Measurements from ENCODE around the gene C11orf21. TPM values are rescaled to one million over a fixed set of nuclear protein-coding genes. Genes with fewer than 3 reads are reported as not detected.

Gene C11orf21
- total RNA-seq, 1 donor = not detected

DNA sequence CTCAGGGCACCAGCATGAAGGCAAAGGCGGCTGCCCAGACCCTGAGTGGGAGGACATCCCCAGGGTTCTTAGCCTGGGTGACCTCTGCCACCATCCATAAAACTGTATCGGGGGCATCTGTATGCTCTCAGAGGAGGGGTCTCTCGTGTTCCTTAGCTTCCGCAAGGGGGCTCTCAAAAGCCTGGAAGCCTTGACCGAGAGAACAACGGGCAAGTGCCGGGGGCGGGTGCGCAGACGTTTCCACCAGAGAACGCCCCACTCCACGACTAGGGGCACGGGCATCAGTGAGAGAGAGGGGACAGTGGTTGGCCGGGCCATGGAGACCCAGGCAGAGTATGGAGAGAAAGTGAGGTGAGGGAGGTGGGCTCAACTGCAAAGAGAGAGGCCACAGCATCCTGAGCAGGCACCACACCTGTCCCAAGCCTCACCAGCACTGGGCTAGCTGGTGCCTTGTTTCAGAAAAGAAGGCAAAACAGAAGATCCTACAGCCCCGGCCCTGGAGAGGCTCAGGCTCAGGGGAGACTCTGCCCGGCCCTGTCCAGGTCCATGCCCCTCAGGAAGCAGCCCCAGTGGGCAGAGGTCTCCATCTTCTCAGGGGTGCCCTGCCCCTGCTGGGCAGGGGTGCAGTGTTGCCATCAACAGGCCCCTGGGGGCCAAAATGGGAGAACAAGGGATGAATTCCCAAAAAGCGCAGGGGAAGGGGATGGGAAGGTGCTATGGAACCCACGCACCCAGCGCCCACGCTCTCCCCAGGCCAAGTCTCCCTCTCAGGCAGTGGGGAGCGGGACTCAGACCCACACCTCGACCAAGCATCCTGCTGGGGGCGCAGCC is 6.0 kb upstream of the C11orf21 start:
- TF ChIP-seq, protein P1, sequence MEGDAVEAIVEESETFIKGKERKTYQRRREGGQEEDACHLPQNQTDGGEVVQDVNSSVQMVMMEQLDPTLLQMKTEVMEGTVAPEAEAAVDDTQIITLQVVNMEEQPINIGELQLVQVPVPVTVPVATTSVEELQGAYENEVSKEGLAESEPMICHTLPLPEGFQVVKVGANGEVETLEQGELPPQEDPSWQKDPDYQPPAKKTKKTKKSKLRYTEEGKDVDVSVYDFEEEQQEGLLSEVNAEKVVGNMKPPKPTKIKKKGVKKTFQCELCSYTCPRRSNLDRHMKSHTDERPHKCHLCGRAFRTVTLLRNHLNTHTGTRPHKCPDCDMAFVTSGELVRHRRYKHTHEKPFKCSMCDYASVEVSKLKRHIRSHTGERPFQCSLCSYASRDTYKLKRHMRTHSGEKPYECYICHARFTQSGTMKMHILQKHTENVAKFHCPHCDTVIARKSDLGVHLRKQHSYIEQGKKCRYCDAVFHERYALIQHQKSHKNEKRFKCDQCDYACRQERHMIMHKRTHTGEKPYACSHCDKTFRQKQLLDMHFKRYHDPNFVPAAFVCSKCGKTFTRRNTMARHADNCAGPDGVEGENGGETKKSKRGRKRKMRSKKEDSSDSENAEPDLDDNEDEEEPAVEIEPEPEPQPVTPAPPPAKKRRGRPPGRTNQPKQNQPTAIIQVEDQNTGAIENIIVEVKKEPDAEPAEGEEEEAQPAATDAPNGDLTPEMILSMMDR (IDR thresholded peaks at IDR 0.05; ENCODE audit: insufficient read depth, low read length) = no peak

DNA sequence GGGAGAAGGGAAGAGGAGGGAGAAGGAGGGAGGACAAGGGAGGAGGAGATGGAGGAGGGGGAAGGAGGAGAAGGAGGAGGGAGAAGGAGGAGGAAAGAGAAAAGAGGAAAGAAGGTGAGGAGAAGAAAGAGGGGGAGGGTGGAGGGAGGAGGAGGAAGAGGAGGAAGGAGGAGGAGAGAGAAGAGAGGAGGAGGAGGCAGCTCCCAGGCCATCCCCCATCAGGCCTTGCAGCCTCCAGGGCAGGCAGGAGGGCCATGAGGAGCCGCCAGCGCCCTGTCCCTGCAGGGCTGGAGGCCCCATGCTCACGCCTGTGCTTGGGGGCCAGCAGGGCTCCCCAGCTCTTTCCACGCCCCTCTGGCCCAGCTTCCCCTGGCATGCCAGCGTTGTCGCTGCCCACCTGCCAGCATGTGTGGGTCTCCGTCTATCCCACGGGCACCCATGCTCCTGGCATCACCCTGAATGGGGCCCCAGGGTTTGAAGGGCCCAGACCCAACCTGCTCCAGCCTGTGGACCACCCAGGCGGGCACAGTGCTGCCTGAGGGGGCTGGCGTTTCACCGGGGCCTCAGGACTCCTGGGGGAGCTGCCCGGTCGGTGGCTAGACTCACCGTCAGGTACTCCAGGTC is 5.3 kb upstream of the C11orf21 start:
- DNase-seq (ENCODE audit: low read depth) = no peak
- H3K4me3 ChIP-seq (ENCODE audit: low read depth, low read length) = no peak overlapping the region
- TF ChIP-seq, protein P1 (IDR thresholded peaks at IDR 0.05; ENCODE audit: insufficient read depth, low read length) = no peak

More for the DNA sequence above, 6.0 kb upstream of the C11orf21 start:
- H3K4me3 ChIP-seq (ENCODE audit: low read depth, low read length) = no peak overlapping the region
- DNase-seq (ENCODE audit: low read depth) = no peak

DNA sequence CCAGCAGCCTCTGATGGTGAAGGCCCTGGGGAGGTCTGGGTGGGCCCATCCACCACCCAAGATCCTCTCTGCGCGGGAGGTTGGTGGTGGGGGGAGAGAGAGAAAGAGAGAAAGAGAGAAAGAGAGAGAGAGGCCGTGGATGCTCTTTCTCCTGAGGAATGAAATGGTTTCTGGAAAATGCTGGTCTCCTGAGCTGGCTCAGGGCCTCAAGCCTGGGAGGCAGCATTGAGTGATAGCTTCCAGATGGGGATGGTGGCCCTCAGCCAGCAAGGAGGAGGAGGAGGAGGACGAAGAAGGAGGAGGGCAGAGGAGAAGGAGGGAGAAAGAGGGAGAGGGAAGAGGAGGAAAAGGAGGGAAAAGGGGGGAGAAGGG is 4.7 kb upstream of the C11orf21 start:
- TF ChIP-seq, protein P1 (IDR thresholded peaks at IDR 0.05; ENCODE audit: insufficient read depth, low read length) = no peak
- peak; percentile 94 for DNase-seq (ENCODE audit: low read depth)
- H3K4me3 ChIP-seq (ENCODE audit: low read depth, low read length) = peak overlapping the region; percentile 35

DNA sequence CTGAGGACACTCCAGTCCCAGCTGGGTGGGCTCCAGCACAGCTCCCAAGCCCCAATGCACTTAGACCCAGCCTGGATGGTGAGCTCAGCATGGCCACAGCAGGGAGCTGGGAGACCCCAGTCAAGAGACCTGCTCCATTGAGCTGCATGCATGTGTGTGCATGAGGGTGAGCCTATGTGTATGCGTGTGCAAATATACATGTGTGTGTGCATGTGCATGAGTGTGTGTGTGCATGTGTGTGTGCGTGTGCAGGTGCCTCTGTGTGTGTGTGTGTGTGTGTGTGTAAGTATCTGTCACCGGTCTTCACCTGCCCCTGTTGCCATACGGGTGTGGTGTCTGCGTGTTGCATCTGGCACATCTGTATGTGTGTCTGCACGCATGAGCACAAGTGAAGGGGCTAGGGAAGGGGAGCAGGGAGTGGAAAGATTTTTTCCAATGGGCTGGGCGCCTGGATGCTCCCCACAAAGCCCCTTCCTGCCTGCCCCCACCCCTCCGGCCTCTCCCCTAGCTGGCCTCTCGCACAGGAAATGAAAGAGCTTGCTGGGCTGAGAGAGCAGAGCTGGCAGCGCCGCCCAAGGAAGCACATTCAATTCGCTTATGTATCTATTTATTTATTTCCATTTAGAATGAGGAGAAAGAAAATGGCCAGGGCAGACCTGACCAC is 4.2 kb upstream of the C11orf21 start:
- peak overlapping the region; percentile 35 for H3K4me3 ChIP-seq (ENCODE audit: low read depth, low read length)
- TF ChIP-seq, protein P1 (IDR thresholded peaks at IDR 0.05; ENCODE audit: insufficient read depth, low read length) = no peak
- peak; percentile 72 for DNase-seq (ENCODE audit: low read depth)

DNA sequence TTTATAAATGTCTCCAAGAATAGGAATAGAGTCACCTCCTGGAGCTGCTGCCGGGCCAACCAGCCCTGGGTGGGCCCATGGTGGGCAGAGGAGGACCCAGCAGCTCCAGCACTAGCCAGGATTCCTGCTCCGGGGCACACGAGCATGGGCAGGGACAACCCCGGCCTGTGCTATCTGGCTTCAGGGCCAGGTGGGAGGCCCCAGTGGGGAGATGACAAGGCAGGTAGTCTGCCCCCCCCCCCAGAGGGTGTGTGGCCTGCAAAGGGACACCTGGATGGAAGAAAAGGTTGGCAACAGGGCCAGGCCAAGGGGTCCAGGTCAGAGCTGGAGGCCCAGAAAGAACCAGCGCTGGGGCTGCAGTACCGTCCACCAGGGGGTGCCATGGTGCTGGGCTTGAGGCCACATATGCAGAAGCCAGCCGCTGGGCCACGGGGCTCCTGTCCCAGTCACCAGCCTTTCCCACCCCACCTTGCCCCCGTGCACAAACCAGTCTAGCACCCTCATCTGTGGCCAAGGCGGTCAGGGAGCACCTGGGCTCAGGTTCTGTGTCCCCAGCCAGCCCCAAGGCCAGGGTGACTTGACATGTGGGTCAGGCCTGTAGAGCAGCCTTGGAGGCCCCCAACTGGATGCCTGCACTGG is 3.5 kb upstream of the C11orf21 start:
- peak; percentile 75 for DNase-seq (ENCODE audit: low read depth)
- H3K4me3 ChIP-seq (ENCODE audit: low read depth, low read length) = no peak overlapping the region
- TF ChIP-seq, protein P1 (IDR thresholded peaks at IDR 0.05; ENCODE audit: insufficient read depth, low read length) = peak; percentile 90

DNA sequence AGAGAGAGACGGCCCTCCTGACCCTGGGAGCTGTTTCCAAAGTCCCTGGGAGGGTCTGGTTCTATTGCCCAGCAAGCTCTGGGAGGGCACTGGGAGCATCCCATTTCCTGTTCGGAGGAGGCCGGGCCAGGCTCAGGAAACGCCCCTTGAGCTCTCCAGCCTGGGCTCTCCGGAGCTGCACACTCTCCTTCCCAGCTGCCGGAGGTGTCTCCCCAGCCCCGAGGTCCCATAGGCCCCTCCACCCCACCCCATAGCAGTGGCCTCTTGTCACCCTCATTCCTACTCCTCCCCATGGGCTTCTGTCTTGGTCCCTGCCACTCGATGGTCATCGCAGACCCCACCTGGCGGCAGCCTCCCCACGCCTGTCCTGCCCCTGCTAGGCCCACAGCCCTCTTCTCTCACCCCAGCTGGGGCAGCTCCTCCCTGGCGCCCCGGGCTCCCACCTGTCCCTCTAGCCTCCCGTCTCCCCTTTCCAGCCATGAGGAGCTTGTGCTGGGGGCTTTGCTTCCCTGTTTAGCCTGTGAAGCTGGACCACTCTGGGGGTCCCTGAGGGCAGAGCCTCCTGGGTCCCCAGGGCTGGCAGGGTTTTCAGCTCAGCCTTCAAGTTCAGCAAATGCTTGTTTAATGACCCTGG is 2.9 kb upstream of the C11orf21 start:
- H3K4me3 ChIP-seq (ENCODE audit: low read depth, low read length) = no peak overlapping the region
- DNase-seq (ENCODE audit: low read depth) = no peak
- TF ChIP-seq, protein P1 (IDR thresholded peaks at IDR 0.05; ENCODE audit: insufficient read depth, low read length) = no peak

Data from fibroblast of the aortic adventitia (primary cell).